BLaER1 treated with 17β-estradiol and CSF1 and Interleukin-3, amounts not matched to agents 10 nM and 100 nM (cell line): ENCODE results near the gene UBL7.

Experiments
- H3K27ac ChIP-seq, 11 experiments: shearing (Covaris generic); formaldehyde crosslinking; 2 replicates each; pipeline ENCODE4 v1.8.1; 2022
- H3K27me3 ChIP-seq, 11 experiments: shearing (Covaris generic); formaldehyde crosslinking; 2 replicates each; pipeline ENCODE4 v1.8.1; 2022
- H3K36me3 ChIP-seq, 11 experiments: shearing (Covaris generic); formaldehyde crosslinking; 2 replicates each; pipeline ENCODE4 v1.8.1; 2022
- H3K4me1 ChIP-seq, 10 experiments: shearing (Covaris generic); formaldehyde crosslinking; 2 replicates each; pipeline ENCODE4 v1.8.1; 2022
- H3K4me2 ChIP-seq, 11 experiments: shearing (Covaris generic); formaldehyde crosslinking; 2 replicates each; pipeline ENCODE4 v1.8.1; 2022
- H3K4me3 ChIP-seq, 10 experiments: shearing (Covaris generic); formaldehyde crosslinking; 2 replicates each; pipeline ENCODE4 v1.8.1; 2022
- H3K9ac ChIP-seq, 11 experiments: shearing (Covaris generic); formaldehyde crosslinking; 2 replicates each; pipeline ENCODE4 v1.8.1; 2022
- H3K9me3 ChIP-seq, 11 experiments: shearing (Covaris generic); formaldehyde crosslinking; replicated peaks in 1 of 11; 2 replicates each; pipeline ENCODE4 v1.8.1; 2022
- H4K20me1 ChIP-seq, 11 experiments: shearing (Covaris generic); formaldehyde crosslinking; 2 replicates each; pipeline ENCODE4 v1.8.1; 2022
- Cebpa-rat ChIP-seq, 11 experiments: shearing (Covaris generic); IDR thresholded peaks; 2 replicates each; pipeline ENCODE4 v1.8.1; 2022

The UBL7 gene

GRCh38 chr15:74419432-74419831 lies 41.5 kb downstream of the UBL7 start:
- peaks cover 93 to 100% (median 98%) of the 10 kb centered on the region in 10 experiments for H3K4me1 ChIP-seq
- TF ChIP-seq Cebpa-rat (IDR thresholded peaks at IDR 0.05): no peak
- H3K4me3 ChIP-seq: no peak overlapping the region
- H3K27me3 ChIP-seq: no peaks in the 10 kb centered on the region
- peak overlapping the region in 3 of 11 experiments; percentile 35 to 86 (median 46); a peak in 2 of 22 replicates for H3K27ac ChIP-seq
- H3K36me3 ChIP-seq: peaks cover 0 to 42% (median 0%) of the 10 kb centered on the region in 11 experiments; a peak in 7 of 22 replicates
- H3K9me3 ChIP-seq: no peaks in the 10 kb centered on the region
- H3K9ac ChIP-seq: 0 out of 22 replicates have a peak overlapping the region, but pooled peaks of 1 of the 11 experiments have one; percentile 7
- H3K4me2 ChIP-seq: peak overlapping the region in 10 of 11 experiments; percentile 52 to 92 (median 80); a peak in 18 of 22 replicates
- peaks cover 0 to 80% (median 0%) of the 10 kb centered on the region in 11 experiments; a peak in 10 of 22 replicates for H4K20me1 ChIP-seq

GRCh38 chr15:74418575-74419338 lies 42.2 kb downstream of the UBL7 start:
- no peaks in the 10 kb centered on the region for H3K27me3 ChIP-seq
- no peak overlapping the region for H3K4me3 ChIP-seq
- H4K20me1 ChIP-seq: peaks cover 0 to 74% (median 0%) of the 10 kb centered on the region in 11 experiments; a peak in 10 of 22 replicates
- H3K9ac ChIP-seq: peak overlapping the region in 2 of 11 experiments; percentile 7 to 26; a peak in 1 of 22 replicates
- TF ChIP-seq Cebpa-rat (IDR thresholded peaks at IDR 0.05): no peak
- H3K4me1 ChIP-seq: peaks cover 87 to 100% (median 97%) of the 10 kb centered on the region in 10 experiments
- peaks cover 0 to 49% (median 0%) of the 10 kb centered on the region in 11 experiments; a peak in 7 of 22 replicates for H3K36me3 ChIP-seq
- peak overlapping the region; percentile 40 to 92 (median 78) for H3K4me2 ChIP-seq
- H3K27ac ChIP-seq: peak overlapping the region in 5 of 11 experiments; percentile 30 to 86 (median 35); a peak in 8 of 22 replicates
- H3K9me3 ChIP-seq: no peaks in the 10 kb centered on the region

DNA sequence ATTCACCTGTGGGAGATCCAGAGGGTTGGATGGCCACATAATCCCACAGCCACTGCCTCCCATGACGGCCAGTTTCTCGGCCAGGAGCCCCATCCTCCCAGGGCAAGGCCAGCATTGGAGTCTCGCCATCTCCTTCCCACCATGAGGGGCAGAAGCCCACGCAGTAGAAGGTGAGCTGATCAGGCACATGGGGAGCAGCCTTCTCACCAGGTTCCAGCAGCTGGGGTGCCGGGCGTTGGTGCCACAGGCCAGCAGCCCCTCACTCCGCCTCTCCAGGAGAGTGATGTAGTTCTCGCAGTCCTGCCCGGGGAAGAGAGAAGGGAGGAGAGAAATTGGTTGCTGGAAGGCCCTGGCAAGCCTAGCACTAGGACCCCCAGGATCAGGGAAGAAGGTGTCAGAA lies 43.3 kb downstream of the UBL7 start:
- Histone ChIP-seq H3K9me3 (no peaks in the 10 kb centered on the region), H3K9ac (0 out of 22 replicates have a peak overlapping the region, but pooled peaks of 1 of the 11 experiments have one; percentile 3), H3K27me3 (no peaks in the 10 kb centered on the region), H3K4me3 (no peak overlapping the region), H3K4me2 (peak overlapping the region in 9 of 11 experiments; percentile 47 to 92 (median 80); a peak in 18 of 22 replicates), H3K36me3 (peaks cover 0 to 60% (median 0%) of the 10 kb centered on the region in 11 experiments; a peak in 7 of 22 replicates), H3K27ac (peak overlapping the region in 3 of 11 experiments; percentile 46 to 86 (median 81); a peak in 4 of 22 replicates), H3K4me1 (peaks cover 76 to 100% (median 90%) of the 10 kb centered on the region in 10 experiments), H4K20me1 (peaks cover 0 to 67% (median 0%) of the 10 kb centered on the region in 11 experiments; a peak in 10 of 22 replicates)
- TF ChIP-seq Cebpa-rat (IDR thresholded peaks at IDR 0.05): no peak

DNA sequence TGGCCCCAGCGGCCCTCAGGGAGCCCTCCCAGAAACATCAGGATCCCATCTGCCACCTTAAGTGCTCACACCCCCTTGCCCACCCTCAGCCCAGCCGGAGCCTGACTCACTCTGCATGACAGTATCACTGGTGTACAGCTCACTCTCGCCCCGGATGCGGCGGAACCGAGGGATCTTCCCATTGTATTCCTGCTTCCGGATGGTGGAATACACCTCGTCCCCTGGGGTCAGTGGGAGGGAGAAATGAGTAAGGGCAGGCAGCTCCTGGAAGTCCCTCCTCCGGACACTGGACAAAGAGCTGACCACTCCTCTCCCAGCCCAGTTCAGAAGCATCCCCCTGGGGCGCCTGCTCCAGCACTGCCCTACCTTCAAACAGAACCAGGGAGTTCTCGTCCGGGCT lies 43.7 kb downstream of the UBL7 start:
- peaks cover 0 to 63% (median 0%) of the 10 kb centered on the region in 11 experiments; a peak in 10 of 22 replicates for H4K20me1 ChIP-seq
- peak overlapping the region in 4 of 11 experiments; percentile 28 to 86 (median 64); a peak in 6 of 22 replicates for H3K27ac ChIP-seq
- H3K36me3 ChIP-seq: peaks cover 0 to 64% (median 0%) of the 10 kb centered on the region in 11 experiments; a peak in 7 of 22 replicates

DNA sequence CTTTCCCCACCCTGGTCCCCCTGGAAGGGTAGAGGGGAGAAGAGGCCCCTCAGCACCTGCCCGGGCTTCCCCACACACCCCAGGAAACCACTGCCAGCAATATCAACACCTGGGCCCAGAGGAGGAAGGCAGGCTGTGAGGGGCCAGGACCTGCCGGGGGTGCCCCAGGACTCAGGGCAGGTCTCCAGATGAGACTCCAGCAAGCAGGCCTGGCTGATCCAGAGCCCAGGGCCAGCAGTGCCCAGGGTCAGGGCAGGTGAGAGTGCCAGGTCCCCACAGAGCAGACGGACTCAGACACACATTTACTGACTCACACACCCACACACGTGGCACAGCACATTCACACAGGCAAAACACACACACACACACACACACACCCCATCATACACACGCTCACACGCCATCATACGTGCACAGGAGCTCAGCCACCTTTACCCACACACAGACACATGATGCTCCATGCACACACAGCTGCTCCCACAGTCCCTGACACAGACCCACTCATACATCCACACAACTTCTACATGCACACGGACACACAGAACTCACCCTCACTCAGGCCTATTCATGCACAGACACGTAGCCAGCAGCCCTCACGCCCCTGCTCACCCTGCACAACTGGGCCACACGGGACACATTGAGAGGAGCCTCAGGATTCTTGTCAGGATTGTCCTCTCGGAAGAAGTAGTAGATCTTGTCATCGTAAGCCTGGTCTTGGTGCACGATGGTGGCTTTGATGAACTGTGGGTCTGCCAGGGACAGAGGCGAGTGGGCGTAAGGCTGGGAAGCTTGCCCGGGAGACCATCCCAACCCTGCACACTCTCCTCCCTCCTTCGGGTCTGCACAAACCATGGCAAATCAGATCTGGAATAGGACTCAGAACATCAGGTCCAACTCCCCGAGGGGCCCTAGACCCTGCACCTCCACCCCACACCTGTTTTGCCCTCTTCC lies 44.7 kb downstream of the UBL7 start:
- no peaks in the 10 kb centered on the region for H3K9me3 ChIP-seq
- peaks cover 0 to 54% (median 0%) of the 10 kb centered on the region in 11 experiments; a peak in 10 of 22 replicates for H4K20me1 ChIP-seq
- H3K36me3 ChIP-seq: peaks cover 0 to 74% (median 0%) of the 10 kb centered on the region in 11 experiments; a peak in 10 of 22 replicates
- TF ChIP-seq Cebpa-rat (IDR thresholded peaks at IDR 0.05): no peak
- H3K27ac ChIP-seq: peak overlapping the region in 8 of 11 experiments; percentile 73 to 86 (median 76); a peak in 16 of 22 replicates
- H3K4me1 ChIP-seq: peaks cover 61 to 98% (median 79%) of the 10 kb centered on the region in 10 experiments
- peak overlapping the region in 7 of 11 experiments; percentile 2 to 65 (median 44); a peak in 11 of 22 replicates for H3K9ac ChIP-seq
- H3K4me3 ChIP-seq: no peak overlapping the region
- peak overlapping the region; percentile 47 to 92 (median 78) for H3K4me2 ChIP-seq
- no peaks in the 10 kb centered on the region for H3K27me3 ChIP-seq

More for the DNA sequence above, 43.7 kb downstream of the UBL7 start:
- Histone ChIP-seq H3K4me1 (peaks cover 71 to 99% (median 86%) of the 10 kb centered on the region in 10 experiments), H3K9ac (peak overlapping the region in 4 of 11 experiments; percentile 3 to 15 (median 12); a peak in 3 of 22 replicates), H3K4me3 (no peak overlapping the region), H3K4me2 (peak overlapping the region; percentile 30 to 92 (median 78); a peak in 20 of 22 replicates), H3K27me3 (no peaks in the 10 kb centered on the region), H3K9me3 (no peaks in the 10 kb centered on the region)
- no peak for TF ChIP-seq Cebpa-rat (IDR thresholded peaks at IDR 0.05)

DNA sequence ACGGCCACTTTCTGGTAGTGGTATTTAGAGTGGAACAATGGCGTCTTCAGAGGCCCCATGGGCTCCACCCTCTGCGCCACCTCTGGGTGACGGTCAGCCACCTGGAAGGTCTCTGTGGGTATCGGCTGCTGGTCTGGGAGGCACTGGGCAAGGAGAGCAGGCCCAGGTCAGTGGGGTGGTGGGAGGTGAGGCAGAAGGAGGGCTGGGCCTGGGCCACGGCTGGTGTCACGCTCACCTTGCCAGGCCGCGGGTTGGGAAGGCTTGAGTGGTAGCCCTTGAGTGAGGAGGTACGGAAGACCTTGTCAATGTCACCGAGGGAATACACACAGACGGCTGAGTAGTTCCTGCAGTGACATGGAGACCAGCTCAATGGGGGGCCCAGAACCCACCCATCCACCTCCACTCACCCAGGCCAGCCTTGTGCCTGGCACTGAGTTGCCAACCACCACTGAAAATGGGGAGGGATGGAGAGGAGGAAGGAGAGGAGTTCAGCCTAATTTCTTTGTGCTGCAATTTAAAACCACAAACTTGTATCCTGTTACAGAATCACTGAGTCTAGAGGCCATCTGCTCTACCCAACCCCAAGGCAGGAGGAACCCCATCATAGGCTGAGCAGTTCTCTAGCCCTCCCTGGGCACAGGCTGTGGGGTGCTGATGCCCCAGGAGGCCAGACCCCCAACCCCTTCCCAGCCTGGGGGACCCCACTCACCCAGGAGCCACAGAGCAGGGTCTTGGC lies 46.2 kb downstream of the UBL7 start:
- H3K27ac ChIP-seq: peak overlapping the region in 9 of 11 experiments; percentile 35 to 86 (median 75); a peak in 17 of 22 replicates
- H3K9ac ChIP-seq: peak overlapping the region in 8 of 11 experiments; percentile 28 to 65 (median 44); a peak in 12 of 22 replicates
- H3K4me2 ChIP-seq: peak overlapping the region; percentile 47 to 92 (median 78)
- peaks cover 0 to 88% (median 4%) of the 10 kb centered on the region in 11 experiments; a peak in 10 of 22 replicates for H3K36me3 ChIP-seq
- TF ChIP-seq Cebpa-rat (IDR thresholded peaks at IDR 0.05): peak in 8 of 11 experiments; percentile 20 to 66 (median 41); a peak in 6 of 22 replicates
- H3K9me3 ChIP-seq: no peaks in the 10 kb centered on the region
- H3K4me1 ChIP-seq: peaks cover 47 to 91% (median 65%) of the 10 kb centered on the region in 10 experiments
- H3K4me3 ChIP-seq: no peak overlapping the region
- peaks cover 0 to 39% (median 0%) of the 10 kb centered on the region in 11 experiments; a peak in 10 of 22 replicates for H4K20me1 ChIP-seq
- H3K27me3 ChIP-seq: no peaks in the 10 kb centered on the region

- Histone ChIP-seq H3K36me3 (peaks cover 0 to 88% (median 4%) of the 10 kb centered on the region in 11 experiments; a peak in 10 of 22 replicates), H3K4me2 (peak overlapping the region in 10 of 11 experiments; percentile 47 to 92 (median 79); a peak in 18 of 22 replicates), H3K4me1 (peaks cover 40 to 84% (median 59%) of the 10 kb centered on the region in 10 experiments), H4K20me1 (peaks cover 0 to 32% (median 0%) of the 10 kb centered on the region in 11 experiments; a peak in 9 of 22 replicates), H3K9ac (peak overlapping the region in 4 of 11 experiments; percentile 35 to 65 (median 44); a peak in 6 of 22 replicates), H3K4me3 (no peak overlapping the region), H3K9me3 (no peaks in the 10 kb centered on the region), H3K27ac (peak overlapping the region in 9 of 11 experiments; percentile 35 to 86 (median 75); a peak in 17 of 22 replicates), H3K27me3 (no peaks in the 10 kb centered on the region)
- TF ChIP-seq Cebpa-rat (IDR thresholded peaks at IDR 0.05): no peak
Measured at GRCh38 chr15:74414081-74414580, 46.8 kb downstream of the UBL7 start.
